Prostate gland (tissue), 2 donors: Measurements from ENCODE around the gene PRKCSH.

Experiments
- CTCF ChIP-seq, 4 experiments: fragments of 200-600 bp in 2 of 4; fragments of 450-650 bp in 2 of 4; sonication (generic) in 2 of 4; IDR thresholded peaks; 1 replicate in 3 of 4; 2 replicates in 1 of 4; pipeline ENCODE4 v1.5.1; 2016 to 2019; ENCODE audit warnings: antibody characterized with exemption in 4 of 4, mild to moderate bottlenecking in 2 of 4, moderate library complexity in 2 of 4
- POLR2A ChIP-seq: fragments of 450-650 bp; IDR thresholded peaks from one replicate; pipeline ENCODE4 v1.6.1; 2016; ENCODE audit warnings: antibody characterized with exemption, mild to moderate bottlenecking

DNA sequence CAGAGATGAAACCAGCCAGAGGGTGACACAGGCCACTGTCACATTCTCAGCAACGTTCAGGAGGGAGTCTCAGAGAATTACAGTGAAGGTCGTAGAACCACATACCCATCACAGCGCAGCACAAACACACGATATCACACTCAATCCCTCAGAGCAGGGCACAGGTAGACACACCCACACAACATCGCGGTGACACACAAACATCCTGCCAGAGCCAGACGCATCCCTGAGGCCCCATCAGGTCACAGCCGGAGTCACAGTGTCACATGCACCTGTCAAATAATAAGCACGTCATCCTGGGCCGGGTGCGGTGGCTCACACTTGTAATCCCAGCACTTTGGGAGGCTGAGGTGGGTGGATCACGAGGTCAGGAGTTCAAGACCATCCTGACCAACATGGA, 28.0 kb downstream of the PRKCSH start:
- TF ChIP-seq CTCF (IDR thresholded peaks at IDR 0.05) (no peak), POLR2A (no peak)
